HepG2 (cell line): Measurements from ENCODE around the gene CLIC4. TPM values are rescaled to one million over a fixed set of nuclear protein-coding genes. Genes with fewer than 3 reads are reported as not detected.

ENCODE experiments used
- BCL6 ChIP-seq: IDR thresholded peaks from 2 replicates; pipeline ENCODE4 v1.6.1; 2016; ENCODE audit warnings: missing genetic modification reagents, missing compliant biosample characterization
- CREM ChIP-seq, 2 experiments: sonication (generic) in 1 of 2; formaldehyde crosslinking in 1 of 2; IDR thresholded peaks; 2 replicates each; pipeline versions ENCODE4 v1.4.0 to v1.6.1; 2016 to 2020; ENCODE audit warnings: antibody characterized with exemption in 1 of 2, mild to moderate bottlenecking in 1 of 2, missing genetic modification reagents in 1 of 2
- FOXK1 ChIP-seq: sonication (generic); formaldehyde crosslinking; IDR thresholded peaks from 2 replicates; pipeline ENCODE4 v1.4.0; 2020; ENCODE audit warnings: low read depth, missing genetic modification reagents, borderline replicate concordance
- HMG20A ChIP-seq: IDR thresholded peaks from 2 replicates; pipeline ENCODE4 v1.6.1; 2016; ENCODE audit warnings: borderline replicate concordance
- HNF1A ChIP-seq, 2 experiments: sonication (generic) in 1 of 2; formaldehyde crosslinking in 1 of 2; IDR thresholded peaks; 2 replicates each; pipeline versions ENCODE4 v1.4.0 to v1.6.1; 2016 to 2020; ENCODE audit warnings: borderline replicate concordance in 1 of 2, low read depth in 1 of 2, mild to moderate bottlenecking in 1 of 2, missing genetic modification reagents in 1 of 2
- HNRNPUL1 ChIP-seq: fragments of 200-400 bp; formaldehyde crosslinking; IDR thresholded peaks from 2 replicates; pipeline ENCODE4 v1.6.1; 2017; ENCODE audit warnings: low read depth, mild to moderate bottlenecking, low read length, moderate library complexity
- HOXD1 ChIP-seq: sonication (generic); formaldehyde crosslinking; IDR thresholded peaks from 2 replicates; pipeline ENCODE4 v1.5.0; 2020; ENCODE audit warnings: missing genetic modification reagents
- LCORL ChIP-seq, 2 experiments: fragments of 450-650 bp in 1 of 2; sonication (generic) in 1 of 2; formaldehyde crosslinking in 1 of 2; IDR thresholded peaks; 2 replicates each; pipeline versions ENCODE4 v1.5.0 to v1.6.1; 2017 to 2020; ENCODE audit warnings: antibody characterized with exemption in 1 of 2, missing genetic modification reagents in 1 of 2
- PCBP2 ChIP-seq: fragments of 200-400 bp; formaldehyde crosslinking; optimal IDR thresholded peaks from 2 replicates; pipeline ENCODE3; 2018; ENCODE audit warnings: low read length, low read depth; ENCODE audit not compliant: poor library complexity, severe bottlenecking
- PHF8 ChIP-seq: sonication (generic); formaldehyde crosslinking; IDR thresholded peaks from 2 replicates; pipeline ENCODE4 v1.5.0; 2020; ENCODE audit warnings: missing genetic modification reagents
- RCOR2 ChIP-seq: IDR thresholded peaks from 2 replicates; pipeline ENCODE4 v1.6.1; 2016; ENCODE audit warnings: missing biosample characterization, missing genetic modification reagents
- RNF2 ChIP-seq: fragments of 450-650 bp; conservative IDR thresholded peaks from 2 replicates; pipeline ENCODE4 v1.6.1; 2016; ENCODE audit warnings: low read depth
- SMC3 ChIP-seq: IDR thresholded peaks from 2 replicates; pipeline ENCODE4 v1.6.1; 2011; ENCODE audit warnings: low read length, improper control_type of control experiment
- SOX13 ChIP-seq, 3 experiments: fragments of 450-650 bp in 1 of 3; sonication (generic) in 1 of 3; formaldehyde crosslinking in 1 of 3; IDR thresholded peaks in 2 of 3; conservative IDR thresholded peaks in 1 of 3; 2 replicates each; pipeline versions ENCODE4 v1.5.0 to v1.6.1; 2016 to 2020; ENCODE audit warnings: antibody characterized with exemption in 1 of 3, mild to moderate bottlenecking in 1 of 3, missing compliant biosample characterization in 1 of 3, missing genetic modification reagents in 1 of 3, moderate library complexity in 1 of 3
- SOX6 ChIP-seq, 2 experiments: fragments of 450-650 bp in 1 of 2; sonication (generic) in 1 of 2; formaldehyde crosslinking in 1 of 2; IDR thresholded peaks; 2 replicates each; pipeline versions ENCODE4 v1.4.0 to v1.6.1; 2017 to 2020; ENCODE audit warnings: antibody characterized with exemption in 1 of 2, mild to moderate bottlenecking in 1 of 2, missing genetic modification reagents in 1 of 2
- TARDBP ChIP-seq: sonication (generic); formaldehyde crosslinking; IDR thresholded peaks from 2 replicates; pipeline ENCODE4 v1.8.0; 2022; ENCODE audit warnings: mild to moderate bottlenecking, missing genetic modification reagents
- THRA ChIP-seq: sonication (generic); formaldehyde crosslinking; IDR thresholded peaks from 2 replicates; pipeline ENCODE4 v1.4.0; 2020; ENCODE audit warnings: missing genetic modification reagents, borderline replicate concordance
- ZNF205 ChIP-seq: IDR thresholded peaks from 2 replicates; pipeline ENCODE4 v1.6.1; 2018; ENCODE audit warnings: missing biosample characterization, missing genetic modification reagents
- ZNF567 ChIP-seq: sonication (generic); formaldehyde crosslinking; IDR thresholded peaks from 2 replicates; pipeline ENCODE4 v1.8.1; 2023; ENCODE audit warnings: mild to moderate bottlenecking, missing genetic modification reagents, borderline replicate concordance
- ZNF710 ChIP-seq: sonication (generic); formaldehyde crosslinking; IDR thresholded peaks from 2 replicates; pipeline ENCODE4 v1.5.0; 2020; ENCODE audit warnings: mild to moderate bottlenecking, missing genetic modification reagents, borderline replicate concordance
- ZNF747 ChIP-seq: sonication (generic); formaldehyde crosslinking; IDR thresholded peaks from 2 replicates; pipeline ENCODE4 v1.8.1; 2023; ENCODE audit warnings: missing genetic modification reagents, mild to moderate bottlenecking, borderline replicate concordance
- ZNF761 ChIP-seq: sonication (generic); formaldehyde crosslinking; conservative IDR thresholded peaks from 2 replicates; pipeline ENCODE4 v1.4.0; 2020; ENCODE audit warnings: mild to moderate bottlenecking, missing genetic modification reagents
- polyA plus RNA-seq, 8 experiments: library from polyadenylated mRNA; depleted of rRNA in 3 of 8; stranded (reverse) in 7 of 8; unstranded in 1 of 8; fragments of >200 nt; fragmentation: Illumina TruSeq in 4 of 8; extraction: Trizol in 4 of 8; gene quantifications; 2 replicates each; pipeline versions ENCODE4 v1.2.1 to v1.2.3, GENCODE V29; 2011 to 2016; ENCODE audit warnings: low read depth in 4 of 8, missing spikeins in 1 of 8, mixed read lengths in 1 of 8; ENCODE audit not compliant: insufficient read depth in 1 of 8
- total RNA-seq, 5 experiments: library from RNA; depleted of rRNA; stranded (reverse); fragments of >200 nt; fragmentation: Illumina TruSeq; extraction: Trizol; gene quantifications; 2 replicates each; pipeline ENCODE4 v1.2.3, GENCODE V29; 2016; ENCODE audit warnings: low read depth in 1 of 5

The CLIC4 gene
- total and polyA plus RNA-seq, 2 of the 13 experiments (the other 11 are each of a cell fraction or from before 2014, with no cell fraction given), result 23.3 to 77.4 TPM

GRCh38 chr1:24767351-24767750 lies 22.1 kb downstream of the CLIC4 start (continued):
- TF ChIP-seq HNF1A (IDR thresholded peaks at IDR 0.05; ENCODE audit: low read depth) (no peak), HNF1A (CRISPR knock-in tag; IDR thresholded peaks at IDR 0.05; ENCODE audit: borderline replicate concordance) (no peak; the same call in 1 of the 2 replicates), RNF2 (no peak), HMG20A (peak; percentile 75; the same call in 1 of the 2 replicates), ZNF761 (CRISPR knock-in tag) (no peak), RCOR2 (CRISPR knock-in tag) (peak; percentile 96), THRA (peak; percentile 92), ZNF205 (no peak), SOX13 (IDR thresholded peaks at IDR 0.05) (no peak), SOX13 (CRISPR knock-in tag; conservative IDR thresholded peaks at IDR 0.05 in 1 of 2, IDR thresholded peaks at IDR 0.05 in 1 of 2) (peak in 1 of 2 experiments; percentile 90; a peak in 2 of 4 replicates), HNRNPUL1 (no peak), SMC3 (peak; percentile 4; the same call in 1 of the 2 replicates), PCBP2 (no peak), TARDBP (CRISPR knock-in tag) (peak; percentile 90), ZNF567 (CRISPR knock-in tag) (no peak), FOXK1 (peak; percentile 71; the same call in 1 of the 2 replicates), HOXD1 (no peak), BCL6 (CRISPR knock-in tag) (peak; percentile 91), ZNF747 (no peak), LCORL (IDR thresholded peaks at IDR 0.05) (no peak), LCORL (CRISPR knock-in tag; IDR thresholded peaks at IDR 0.05) (0 out of 2 replicates have a peak, but pooled peaks have one; percentile 21), ZNF710 (CRISPR knock-in tag) (peak; percentile 59; the same call in 1 of the 2 replicates), PHF8 (CRISPR knock-in tag) (no peak), CREM (IDR thresholded peaks at IDR 0.05) (peak; percentile 83), CREM (CRISPR knock-in tag; IDR thresholded peaks at IDR 0.05) (no peak), SOX6 (IDR thresholded peaks at IDR 0.05) (no peak), SOX6 (CRISPR knock-in tag; IDR thresholded peaks at IDR 0.05) (peak; percentile 87)
